HG03039 (cell line): ENCODE results near the gene ARID4B.
"Not testable (repeated sequence)": the region's sequence is repeated elsewhere in the genome, so short reads cannot be mapped to it uniquely, and the experiment has no call there.

Source experiments
- ATAC-seq: cut with Tn5 transposase; IDR thresholded peaks from one replicate; pipeline ENCODE4 v1.9.1; 2021; ENCODE audit warnings: mild to moderate bottlenecking, moderate library complexity; ENCODE audit not compliant: unreplicated experiment

Gene ARID4B

DNA sequence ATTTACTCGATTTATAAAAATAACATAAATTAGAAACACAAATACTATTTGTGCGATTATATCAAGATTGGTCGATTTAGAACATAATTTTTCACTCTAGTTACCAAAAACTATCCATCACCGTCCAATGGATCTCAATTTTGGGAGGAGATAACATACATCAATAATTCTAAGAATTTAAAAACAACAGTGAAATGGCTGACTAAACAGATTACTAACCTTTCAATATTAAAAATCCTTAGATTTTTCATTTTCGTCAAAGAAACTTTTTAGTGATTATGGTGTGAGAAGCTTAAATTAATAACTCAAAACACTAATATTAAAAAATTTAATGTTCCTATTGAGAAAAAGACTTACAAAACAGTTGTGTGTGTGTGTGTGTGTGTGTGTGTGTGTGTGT is 91.9 kb downstream of the ARID4B start:
- no peak for ATAC-seq

DNA sequence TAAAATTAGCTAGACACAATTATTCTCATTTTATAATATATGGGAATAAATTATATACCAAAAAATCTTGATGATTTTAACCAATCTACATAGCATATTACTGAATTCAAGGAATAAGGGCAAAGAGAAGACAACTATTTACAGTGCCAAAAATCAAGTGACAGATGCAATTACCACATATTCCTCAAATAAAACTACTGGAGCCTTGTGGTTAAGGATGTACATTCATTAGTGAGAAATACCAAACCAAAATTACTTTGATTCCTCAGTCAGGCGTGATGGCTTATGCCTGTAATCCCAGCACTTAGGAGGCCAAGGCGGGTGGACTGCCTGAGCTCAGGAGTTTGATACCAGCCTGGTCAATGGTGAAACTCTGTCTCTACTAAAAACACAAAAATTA is 98.1 kb downstream of the ARID4B start:
- no peak for ATAC-seq

DNA sequence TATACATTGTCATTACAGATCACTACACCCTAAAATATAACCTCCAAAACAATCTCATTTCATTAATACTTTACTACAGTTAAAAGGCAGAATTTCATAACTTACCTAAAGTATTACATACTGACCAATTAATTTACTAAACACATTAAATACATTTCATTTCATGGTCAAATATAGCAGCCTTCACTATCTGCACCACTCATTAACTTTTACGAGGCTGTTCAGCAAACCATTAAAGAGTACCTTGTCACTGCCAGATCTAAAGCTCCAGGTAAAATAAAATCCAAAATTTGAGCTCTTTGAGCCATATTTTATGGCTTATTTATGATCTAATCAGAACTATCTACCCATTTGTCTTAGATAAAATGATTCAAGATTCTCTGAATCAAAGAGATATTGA is 100.6 kb downstream of the ARID4B start:
- no peak for ATAC-seq

DNA sequence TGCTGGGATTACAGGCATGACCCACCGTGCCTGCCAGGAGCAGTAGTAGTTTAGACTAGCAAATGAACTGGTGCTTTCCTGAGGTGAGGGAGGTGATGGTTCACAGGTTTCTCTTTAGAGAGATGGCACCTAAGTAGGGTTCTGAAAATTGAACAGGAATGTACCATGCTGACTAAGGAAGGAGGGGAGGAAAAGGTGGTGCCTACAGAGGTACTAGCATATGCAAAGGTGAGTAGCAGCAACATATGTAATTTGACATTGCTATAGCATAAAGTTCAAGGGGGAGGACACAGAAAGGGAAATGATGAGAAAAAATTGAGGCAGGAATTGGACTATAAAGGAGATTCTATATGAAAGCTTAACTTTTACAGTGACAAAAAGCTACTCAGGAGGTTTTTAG is 101.0 kb downstream of the ARID4B start:
- no peak for ATAC-seq

DNA sequence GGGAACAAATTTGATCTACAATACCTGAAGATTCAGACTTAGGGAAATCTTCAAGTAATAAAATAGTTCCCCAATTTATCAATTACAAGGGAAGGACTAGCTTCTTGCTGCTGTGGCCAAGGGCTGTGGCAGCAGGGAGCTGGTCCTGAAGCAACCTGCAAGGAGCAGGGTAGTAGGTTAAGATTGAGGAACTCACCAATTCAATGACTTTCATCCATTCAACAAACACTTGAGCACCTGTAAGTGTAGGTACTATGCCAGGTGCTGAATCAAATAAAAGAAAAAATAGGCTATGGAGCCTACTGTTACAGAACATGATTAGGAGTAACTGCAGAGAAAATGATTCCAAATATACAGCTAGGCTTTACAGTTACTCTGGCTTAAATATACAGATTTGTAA is 102.7 kb downstream of the ARID4B start:
- ATAC-seq = no peak

DNA sequence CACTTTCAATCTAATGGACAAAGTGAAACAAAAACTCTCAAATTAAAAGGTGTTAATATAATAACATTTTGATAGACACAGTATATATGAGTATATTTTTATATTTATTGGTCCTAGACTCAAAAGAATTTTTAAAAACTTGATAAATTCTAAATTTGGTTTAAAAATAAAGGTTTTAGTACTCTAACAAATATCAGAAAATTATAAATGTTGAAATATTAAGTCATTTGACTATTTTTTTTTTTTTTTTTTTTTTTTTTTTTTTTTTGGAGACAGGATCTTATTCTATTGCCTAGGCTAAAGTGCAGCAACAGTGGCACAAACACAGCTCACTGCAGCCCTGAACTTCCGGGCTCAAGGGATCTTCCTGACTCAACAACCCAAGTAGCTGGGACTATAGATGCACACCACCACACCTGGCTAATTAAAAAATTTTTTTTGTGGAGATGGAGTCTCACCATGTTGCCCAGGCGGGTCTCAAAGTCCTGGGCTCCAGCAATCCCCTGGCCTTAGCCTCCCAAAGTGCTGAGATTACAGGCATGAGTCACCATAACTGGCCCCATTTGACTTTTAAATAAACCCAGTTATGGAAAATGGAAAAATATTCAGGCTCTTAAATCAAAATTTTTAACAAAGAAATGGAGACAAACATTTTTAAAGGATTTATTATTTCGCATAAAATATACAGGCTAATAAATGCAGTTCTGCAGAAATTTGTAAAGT is 106.2 kb downstream of the ARID4B start:
- no peak for ATAC-seq

DNA sequence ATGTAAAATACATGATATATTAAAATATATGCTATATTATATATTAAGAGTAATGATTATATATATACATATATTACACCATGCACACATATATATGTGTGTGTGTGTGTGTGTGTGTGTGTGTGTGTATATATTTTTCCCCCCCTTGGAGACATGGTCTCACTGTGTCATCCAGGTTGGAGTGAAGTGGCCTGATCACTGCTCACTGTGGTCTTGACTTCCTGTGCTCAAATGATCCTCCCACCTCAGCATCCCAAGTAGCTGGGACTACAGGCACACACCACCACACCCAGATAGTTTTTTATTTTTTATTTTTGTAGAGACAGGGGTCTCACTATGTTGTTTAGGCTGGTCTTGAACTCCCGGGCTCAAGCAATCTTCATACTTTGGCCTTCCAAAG is 112.5 kb downstream of the ARID4B start:
- no peak for ATAC-seq

DNA sequence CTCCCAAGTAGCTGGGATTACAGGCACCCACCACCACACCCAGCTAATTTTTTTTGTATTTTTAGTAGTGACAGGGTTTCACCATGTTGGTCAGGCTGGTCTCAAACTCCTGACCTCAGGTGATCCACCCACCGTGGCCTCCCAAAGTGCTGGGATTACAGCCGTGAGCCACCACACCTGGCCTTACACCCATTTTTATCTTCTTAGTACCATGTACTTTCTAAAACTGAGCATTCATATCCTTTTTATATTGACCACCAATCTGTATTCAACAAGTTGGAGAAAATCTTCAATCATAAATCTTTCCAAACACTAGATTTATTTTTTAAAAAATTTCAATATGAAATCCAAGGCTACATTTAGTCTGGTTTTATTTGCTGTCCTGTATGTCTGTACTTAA is 113.0 kb downstream of the ARID4B start:
- ATAC-seq = not testable (repeated sequence)

DNA sequence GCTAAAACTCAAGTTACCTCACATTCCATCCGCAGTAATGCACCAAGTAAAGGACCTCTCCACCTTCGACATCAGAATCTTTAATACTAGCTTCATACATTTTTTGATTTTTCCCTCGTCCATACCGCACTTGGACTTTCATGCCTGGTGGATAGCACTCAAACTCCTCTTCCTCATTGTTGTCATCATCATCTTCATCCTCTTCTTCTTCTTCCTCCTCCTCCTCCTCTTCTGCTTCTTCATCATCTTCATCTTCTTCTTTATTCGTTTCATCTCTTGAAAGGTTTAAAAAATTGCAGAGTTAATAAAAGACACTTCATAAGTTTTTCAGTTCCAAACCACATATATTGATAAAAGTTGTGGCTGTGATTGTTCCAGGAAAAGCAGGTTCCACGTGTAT is 114.2 kb downstream of the ARID4B start:
- no peak for ATAC-seq

DNA sequence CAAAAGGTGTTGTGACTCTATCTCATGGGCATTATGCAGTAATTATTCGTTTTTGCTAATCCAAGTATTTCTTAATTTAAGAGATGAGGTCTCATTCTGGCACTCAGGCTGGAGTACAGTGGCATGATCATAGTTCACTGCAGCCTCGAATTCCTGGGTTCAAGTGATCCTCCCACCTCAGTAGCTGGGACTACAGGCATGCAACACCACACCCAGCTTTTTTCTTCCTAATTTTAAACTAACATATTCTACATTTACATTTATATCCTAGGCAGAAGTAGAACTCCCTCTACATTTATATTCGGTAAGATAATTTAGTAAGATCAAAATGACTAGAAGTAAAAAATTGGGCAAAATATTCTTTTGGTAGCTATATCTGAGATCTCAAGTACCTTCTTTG is 116.5 kb downstream of the ARID4B start:
- no peak for ATAC-seq

DNA sequence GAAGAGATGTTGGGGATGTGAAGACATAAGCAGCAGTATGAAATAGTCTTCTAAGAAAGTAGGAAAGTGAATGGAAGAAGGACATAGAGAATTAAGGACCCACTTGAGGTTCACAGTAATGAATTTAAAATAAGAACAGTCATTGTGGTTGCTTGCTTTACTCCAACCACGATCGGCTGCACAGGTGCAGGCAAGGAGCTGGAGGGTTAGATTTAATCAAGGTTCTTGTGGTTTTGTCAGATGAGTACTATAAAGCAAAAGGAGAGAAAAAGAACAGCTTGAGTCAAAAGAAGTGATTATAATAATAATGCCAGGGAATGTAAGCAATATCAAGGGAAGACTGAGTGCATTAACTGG is 120.8 kb downstream of the ARID4B start:
- ATAC-seq = no peak

DNA sequence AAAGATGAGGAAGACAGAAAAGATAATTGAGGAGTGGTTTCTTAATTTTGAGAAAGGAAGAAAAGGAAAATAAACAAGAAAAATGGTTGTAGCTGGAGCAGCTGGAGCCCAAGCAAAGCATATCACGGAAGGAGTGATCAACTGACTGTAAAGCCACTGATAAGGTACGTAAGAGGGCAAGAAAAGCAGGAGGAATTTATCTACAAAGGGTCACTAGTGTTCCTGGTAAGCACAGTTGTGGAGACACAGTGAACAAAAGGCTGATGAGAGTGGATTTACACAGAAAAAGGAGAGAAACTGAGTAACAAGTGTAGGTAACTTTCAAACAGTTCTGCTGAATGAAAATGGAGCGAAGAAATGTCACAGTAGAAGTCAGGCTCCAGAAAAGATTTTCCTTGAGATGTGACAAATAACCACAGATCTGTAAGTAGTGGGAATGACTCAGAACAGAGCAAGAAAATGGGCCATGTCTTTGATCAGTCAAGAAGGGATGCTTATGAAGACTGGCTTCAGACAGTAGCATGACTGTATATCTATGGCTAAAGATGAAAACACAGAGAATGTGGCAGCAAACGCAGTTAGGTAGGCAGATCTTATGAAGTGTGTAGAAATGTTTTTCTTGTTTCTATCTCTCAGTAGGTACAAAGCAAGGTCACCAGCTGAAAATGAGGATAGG is 121.3 kb downstream of the ARID4B start:
- no peak for ATAC-seq

DNA sequence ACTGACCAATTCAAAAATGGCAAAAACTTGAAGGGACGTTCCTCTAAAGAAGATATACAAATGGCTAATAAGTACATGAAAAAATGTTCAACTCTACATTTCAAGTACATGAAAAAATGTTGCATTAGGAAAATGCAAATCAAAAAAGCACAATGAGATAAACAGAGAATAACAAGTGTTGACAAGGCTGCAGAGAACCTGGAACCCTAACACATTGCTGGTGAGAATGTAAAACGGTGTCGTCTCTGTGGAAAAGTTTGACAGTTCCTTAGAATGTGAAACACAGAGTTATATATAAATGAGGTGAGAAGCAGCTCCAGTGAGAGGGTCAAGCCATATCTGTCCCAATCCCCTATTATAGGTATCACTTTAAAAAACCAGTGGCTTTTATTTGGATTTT is 122.3 kb downstream of the ARID4B start:
- no peak for ATAC-seq

DNA sequence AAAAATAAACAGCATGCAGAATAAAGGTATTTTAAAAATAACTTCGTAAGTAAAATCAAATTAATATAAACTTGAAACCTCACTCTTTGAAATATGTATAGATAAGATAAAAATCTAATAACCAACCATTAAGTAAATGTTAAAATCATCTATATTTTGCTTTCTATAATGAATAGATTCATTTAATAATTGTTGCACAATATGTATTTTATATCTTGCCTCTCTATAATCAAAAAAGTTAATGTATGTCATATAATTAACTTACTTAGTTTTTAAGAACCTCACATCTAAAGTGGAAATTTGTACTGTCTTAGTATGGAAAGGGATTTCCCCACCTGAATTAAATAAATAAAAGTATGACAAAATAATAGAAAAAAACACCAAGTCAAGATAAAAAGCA is 124.6 kb downstream of the ARID4B start:
- no peak for ATAC-seq

DNA sequence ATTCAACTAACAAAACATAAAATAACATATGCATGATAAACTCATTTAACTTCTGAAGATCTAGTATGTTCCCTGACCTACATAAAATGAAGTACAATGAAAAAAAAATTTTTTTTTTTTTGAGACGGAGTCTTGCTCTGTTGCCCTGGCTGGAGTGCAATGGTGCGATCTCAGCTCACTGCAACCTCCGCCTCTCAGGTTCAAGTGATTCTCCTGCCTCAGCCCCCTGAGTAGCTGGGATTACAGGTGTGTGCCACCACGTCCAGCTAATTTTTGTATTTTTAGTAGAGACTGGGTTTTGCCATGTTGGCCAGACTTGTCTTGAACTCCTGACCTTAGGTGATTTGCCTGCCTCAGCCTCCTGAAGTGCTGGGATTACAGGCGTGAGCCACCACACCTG is 125.5 kb downstream of the ARID4B start:
- ATAC-seq = not testable (repeated sequence)

DNA sequence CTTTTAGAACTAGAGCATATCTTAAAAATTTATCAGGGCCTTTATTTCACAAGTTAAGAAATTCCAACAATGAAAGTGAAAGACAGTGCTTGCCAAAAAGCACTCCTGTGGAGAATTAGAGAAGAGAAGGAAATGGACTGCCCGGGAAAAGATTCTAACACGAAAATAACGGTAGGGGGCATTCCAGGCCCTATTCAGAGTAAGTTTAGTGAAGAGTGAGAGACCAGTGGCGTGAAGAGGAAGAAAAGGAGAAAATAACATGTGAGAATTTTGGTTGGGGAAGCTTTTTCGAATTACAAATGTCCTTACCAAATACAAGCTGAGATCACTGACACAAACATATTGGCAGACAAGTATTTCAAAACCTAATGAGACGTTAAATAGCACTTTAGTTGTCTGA is 128.5 kb downstream of the ARID4B start:
- ATAC-seq = no peak

DNA sequence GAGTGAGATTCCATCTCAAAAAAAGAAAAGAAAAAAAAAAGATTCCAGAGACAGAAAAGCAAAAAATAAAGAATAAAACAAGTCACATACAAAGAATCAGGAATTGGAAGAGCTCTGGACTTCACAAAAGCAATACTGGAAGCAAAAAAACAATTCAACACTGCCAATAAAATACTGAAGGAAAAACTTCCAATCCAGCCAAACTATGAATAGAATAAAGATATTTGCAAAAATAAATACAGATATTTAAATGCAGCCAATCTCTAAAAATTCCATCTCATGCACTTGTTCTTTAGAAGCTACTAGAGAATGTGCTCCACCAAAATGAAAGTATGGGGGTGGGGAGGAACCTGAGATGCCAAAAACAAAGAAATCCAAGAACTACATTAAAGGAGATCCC is 137.5 kb downstream of the ARID4B start:
- ATAC-seq = no peak

DNA sequence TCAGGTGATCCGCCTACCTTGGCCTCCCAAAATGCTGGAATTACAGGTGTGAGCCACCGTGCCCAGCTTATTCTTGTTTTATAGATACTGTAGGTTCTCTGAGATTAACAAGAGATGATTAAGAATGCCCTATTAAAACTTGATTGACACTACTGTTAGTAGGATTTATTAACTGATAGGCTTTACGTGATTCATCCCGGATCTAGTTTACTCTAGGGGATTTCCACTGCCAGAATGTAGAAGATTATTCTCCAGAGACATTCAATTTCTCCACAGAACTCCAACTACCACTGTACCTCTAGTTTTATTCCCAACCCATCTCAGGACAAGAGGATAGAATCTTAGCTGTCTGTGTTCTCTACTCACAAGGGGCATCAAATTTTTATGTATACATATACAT is 140.7 kb downstream of the ARID4B start:
- no peak for ATAC-seq

DNA sequence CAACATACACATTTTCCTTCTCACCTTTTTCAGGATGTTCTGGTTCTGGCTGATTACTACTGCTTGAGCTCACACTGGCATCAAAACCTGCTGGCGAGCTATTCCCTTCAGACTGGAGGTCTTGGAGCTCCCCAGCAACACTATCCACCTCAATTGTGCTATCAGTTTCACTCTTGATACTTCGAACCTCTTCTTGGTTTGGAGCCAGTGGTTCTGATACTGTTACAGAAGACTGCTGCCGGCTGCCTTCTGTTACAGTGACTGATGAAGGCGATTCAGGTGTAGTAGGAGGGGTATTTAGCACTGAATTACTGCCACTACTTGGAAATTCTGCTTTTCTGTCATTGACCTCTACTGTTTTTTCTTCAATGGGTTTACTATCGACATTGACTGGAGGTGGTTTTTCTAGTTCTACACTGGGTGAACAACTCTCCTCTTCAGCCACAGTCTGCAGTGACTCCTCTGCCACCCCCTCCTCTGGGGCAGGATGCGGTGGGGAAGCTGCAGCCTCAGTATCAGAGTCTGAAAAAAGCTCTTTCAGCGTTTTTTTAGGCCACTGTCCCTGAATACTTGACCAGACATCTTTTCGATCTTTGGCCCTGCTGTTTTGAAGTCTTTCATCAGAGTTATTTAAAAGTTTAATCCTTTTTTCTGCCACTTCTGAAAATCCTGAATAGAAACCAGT is 146.3 kb downstream of the ARID4B start:
- ATAC-seq = no peak

DNA sequence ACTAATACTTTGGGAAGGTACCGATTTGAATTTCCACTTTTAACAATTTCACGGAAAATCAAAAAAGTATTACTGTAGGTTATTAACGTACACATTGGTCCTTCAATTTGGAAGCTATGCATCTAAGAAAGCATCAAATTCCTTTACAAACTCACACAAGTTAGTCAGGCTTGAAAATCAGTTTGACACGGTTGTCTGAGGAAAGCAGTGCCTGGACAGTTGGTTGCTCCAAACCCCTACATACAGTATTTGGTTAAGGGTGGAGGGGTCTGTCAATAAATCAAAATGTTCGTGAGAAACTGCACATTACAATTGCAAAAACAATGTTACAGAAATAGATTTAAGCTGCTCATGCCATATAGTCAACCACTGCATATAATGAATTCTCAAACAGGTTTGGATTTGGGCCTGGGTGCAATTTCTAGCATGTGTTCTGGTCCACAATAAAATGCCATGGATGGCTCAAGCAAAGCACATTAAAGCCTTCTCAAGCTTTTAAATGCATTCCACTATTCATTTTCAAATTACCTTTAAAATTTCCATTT is 147.0 kb downstream of the ARID4B start:
- ATAC-seq = no peak

DNA sequence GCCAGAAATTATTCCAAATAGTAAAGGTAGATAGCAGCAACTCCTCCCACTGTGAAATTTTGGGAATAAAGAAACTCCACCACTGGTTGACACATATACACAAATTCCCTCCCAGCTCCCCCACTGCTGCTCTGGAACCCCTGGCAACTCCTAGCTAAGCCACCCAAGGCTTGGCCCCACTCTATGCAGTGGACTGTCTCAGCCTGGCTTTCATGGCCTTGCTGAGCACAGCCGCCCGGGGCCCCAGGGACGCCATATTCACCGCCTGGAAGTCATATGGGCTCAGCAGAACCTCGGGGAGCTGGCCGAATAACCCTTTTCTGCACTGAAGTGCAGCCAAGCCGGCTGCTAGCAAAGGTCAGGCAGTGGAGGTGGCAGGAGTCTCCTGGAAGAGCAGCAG is 151.5 kb downstream of the ARID4B start:
- no peak for ATAC-seq

DNA sequence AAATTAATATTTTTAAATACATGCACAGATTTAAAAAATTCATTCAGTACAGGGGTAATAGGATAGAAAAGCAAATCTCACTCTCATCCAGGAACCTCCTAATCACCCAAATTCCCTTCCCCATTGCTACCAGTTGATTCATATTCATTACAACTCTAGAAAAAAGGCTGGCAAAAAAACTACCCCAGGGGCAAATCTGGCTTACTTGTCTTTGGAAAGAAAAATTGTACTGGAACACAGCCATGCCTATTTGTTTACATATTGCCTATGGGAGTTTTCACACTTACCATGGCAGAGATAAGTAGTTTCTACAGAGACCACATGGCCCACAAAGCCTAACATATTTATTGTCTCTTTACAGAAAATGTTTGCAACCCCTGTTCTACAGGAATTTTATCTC is 158.0 kb downstream of the ARID4B start:
- no peak for ATAC-seq
